A549 (cell line): Measurements from ENCODE around the gene TTBK2. TPM values are rescaled to one million over a fixed set of nuclear protein-coding genes. Genes with fewer than 3 reads are reported as not detected.
"Not testable (repeated sequence)": the region's sequence is repeated elsewhere in the genome, so short reads cannot be mapped to it uniquely, and the experiment has no call there.

Source experiments
- ATAC-seq, 2 experiments: fragments of 200-7000 bp in 1 of 2; fragments of >200 bp in 1 of 2; cut with Nextera tagmentation in 1 of 2; cut with Tn5 transposase in 1 of 2; 3 replicates each; pipeline versions ENCODE4 v1.8.0 to v1.9.1; 2018 to 2020; ENCODE audit warnings: mild to moderate bottlenecking in 1 of 2, moderate library complexity in 1 of 2
- CTCF ChIA-PET: fragments of 300-600 bp; sonication (Branson Sonifier 250); formaldehyde crosslinking; extraction: SDS; loops from one replicate; lab custom pipeline; 2021; ENCODE audit warnings: antibody characterized with exemption, inconsistent platforms; lab: Yijun Ruan, JAX
- POLR2A ChIA-PET: fragments of 350-600 bp; formaldehyde crosslinking; extraction: SDS; loops from one replicate; lab custom pipeline; 2021; ENCODE audit warnings: antibody characterized with exemption, inconsistent platforms; lab: Yijun Ruan, JAX
- DNase-seq, 2 experiments: peaks; one replicate each; pipeline versions ENCODE4 v3.0.0 to v3.0.0-alpha.2; 2011 to 2016; ENCODE audit warnings: low read depth in 1 of 2, low spot score in 1 of 2
- FAIRE-seq: peaks from 2 replicates; lab custom pipeline; 2011; peaks lifted over from hg19 to GRCh38; lab: Jason Lieb, UNC
- H3K27ac ChIP-seq, 2 experiments: fragments of >200 bp; sonication (Bioruptor Twin); formaldehyde crosslinking; 3 replicates each; pipeline ENCODE4 v1.5.1; 2016 to 2017
- H3K4me1 ChIP-seq: fragments of >200 bp; sonication (Bioruptor Twin); formaldehyde crosslinking; 3 replicates; pipeline ENCODE4 v1.6.1; 2016
- H3K4me2 ChIP-seq: fragments of >200 bp; sonication (Bioruptor Twin); formaldehyde crosslinking; 3 replicates; pipeline ENCODE4 v1.6.1; 2016
- H3K4me3 ChIP-seq: fragments of >200 bp; sonication (Bioruptor Twin); formaldehyde crosslinking; 3 replicates; pipeline ENCODE4 v1.5.1; 2016
- H3K9me3 ChIP-seq: fragments of >200 bp; sonication (Bioruptor Twin); formaldehyde crosslinking; 3 replicates; pipeline ENCODE4 v1.6.1; 2016
- CHD2 ChIP-seq: fragments of 150-350 bp; IDR thresholded peaks from 2 replicates; pipeline ENCODE4 v1.6.1; 2014; ENCODE audit warnings: low read length; ENCODE audit not compliant: partially characterized antibody
- ESRRA ChIP-seq: fragments of 150-350 bp; IDR thresholded peaks from 2 replicates; pipeline ENCODE4 v1.6.1; 2014; ENCODE audit warnings: mild to moderate bottlenecking, low read length, borderline replicate concordance
- FOSL2 ChIP-seq, 2 experiments: fragments of 450-650 bp in 1 of 2; fragments of >200 bp in 1 of 2; sonication (Bioruptor Twin) in 1 of 2; formaldehyde crosslinking; IDR thresholded peaks; 2 replicates each; pipeline versions ENCODE4 v1.5.0 to v1.6.1; 2016 to 2020; ENCODE audit warnings: mild to moderate bottlenecking in 1 of 2, moderate library complexity in 1 of 2
- FOXS1 ChIP-seq: fragments of 250-450 bp; sonication (Bioruptor Pico); IDR thresholded peaks from 2 replicates; pipeline ENCODE4 v1.5.0; 2020; ENCODE audit warnings: mild to moderate bottlenecking, moderate library complexity
- HDAC2 ChIP-seq: fragments of 200-600 bp; sonication (generic); IDR thresholded peaks from 2 replicates; pipeline ENCODE4 v1.6.1; 2016
- HEYL ChIP-seq: fragments of 250-450 bp; sonication (Bioruptor Pico); IDR thresholded peaks from 2 replicates; pipeline ENCODE4 v1.8.0; 2021; ENCODE audit warnings: mild to moderate bottlenecking, moderate library complexity
- HOXA7 ChIP-seq: fragments of 250-450 bp; sonication (Bioruptor Pico); IDR thresholded peaks from 2 replicates; pipeline ENCODE4 v1.5.0; 2020; ENCODE audit warnings: mild to moderate bottlenecking, moderate library complexity
- HOXB13 ChIP-seq: fragments of 250-450 bp; sonication (Bioruptor Pico); IDR thresholded peaks from 2 replicates; pipeline ENCODE4 v1.5.0; 2020; ENCODE audit warnings: low read depth, mild to moderate bottlenecking, moderate library complexity
- HOXB5 ChIP-seq: fragments of 250-450 bp; sonication (Bioruptor Pico); IDR thresholded peaks from 2 replicates; pipeline ENCODE4 v1.5.0; 2020; ENCODE audit warnings: mild to moderate bottlenecking, moderate library complexity
- JUN ChIP-seq, 2 experiments: fragments of >200 bp; sonication (Bioruptor Twin); formaldehyde crosslinking; IDR thresholded peaks; 2 replicates in 1 of 2; 3 replicates in 1 of 2; pipeline ENCODE4 v1.6.1; 2016 to 2017
- MAFK ChIP-seq: fragments of 450-650 bp; IDR thresholded peaks from 2 replicates; pipeline ENCODE4 v1.6.1; 2014; ENCODE audit not compliant: partially characterized antibody
- NPAS2 ChIP-seq: fragments of 250-450 bp; sonication (Bioruptor Pico); IDR thresholded peaks from 2 replicates; pipeline ENCODE4 v1.8.0; 2022; ENCODE audit warnings: mild to moderate bottlenecking, moderate library complexity, borderline replicate concordance
- NR3C1 ChIP-seq: fragments of >200 bp; sonication (Bioruptor Twin); formaldehyde crosslinking; IDR thresholded peaks from 3 replicates; pipeline ENCODE4 v1.6.1; 2017
- PHF8 ChIP-seq: fragments of 200-600 bp; sonication (generic); IDR thresholded peaks from 2 replicates; pipeline ENCODE4 v1.6.1; 2016; ENCODE audit warnings: low read depth, mild to moderate bottlenecking, antibody characterized with exemption, moderate library complexity, borderline replicate concordance
- POLR2A ChIP-seq: IDR thresholded peaks from 2 replicates; pipeline ENCODE4 v1.6.1; 2012; ENCODE audit warnings: mild to moderate bottlenecking, low read length
- RAD21 ChIP-seq, 2 experiments: fragments of >200 bp in 1 of 2; sonication (Bioruptor Twin) in 1 of 2; formaldehyde crosslinking in 1 of 2; IDR thresholded peaks in 1 of 2; conservative IDR thresholded peaks in 1 of 2; 2 replicates in 1 of 2; 3 replicates in 1 of 2; pipeline ENCODE4 v1.6.1; 2012 to 2018; ENCODE audit warnings: inconsistent platforms in 1 of 2
- RFX5 ChIP-seq: fragments of 450-650 bp; IDR thresholded peaks from 2 replicates; pipeline ENCODE4 v1.7.1; 2014; ENCODE audit warnings: antibody characterized with exemption, mild to moderate bottlenecking, moderate library complexity
- RNF2 ChIP-seq: fragments of 200-600 bp; sonication (generic); IDR thresholded peaks from 2 replicates; pipeline ENCODE4 v1.6.1; 2016; ENCODE audit warnings: low read depth, mild to moderate bottlenecking, antibody characterized with exemption, moderate library complexity, borderline replicate concordance
- SREBF2 ChIP-seq: fragments of 450-650 bp; IDR thresholded peaks from 2 replicates; pipeline ENCODE4 v1.6.1; 2014; ENCODE audit warnings: mild to moderate bottlenecking, moderate library complexity
- TFCP2L1 ChIP-seq: fragments of 250-450 bp; sonication (Bioruptor Pico); IDR thresholded peaks from 2 replicates; pipeline ENCODE4 v1.5.0; 2021; ENCODE audit warnings: mild to moderate bottlenecking
- TP53 ChIP-seq: fragments of 250-450 bp; sonication (Bioruptor Pico); IDR thresholded peaks from 2 replicates; pipeline ENCODE4 v1.5.0; 2021; ENCODE audit warnings: mild to moderate bottlenecking, moderate library complexity
- ZC3H11A ChIP-seq: fragments of 450-650 bp; IDR thresholded peaks from 2 replicates; pipeline ENCODE4 v1.6.1; 2014; ENCODE audit warnings: antibody characterized with exemption, mild to moderate bottlenecking
- ZFP36 ChIP-seq: fragments of 450-650 bp; IDR thresholded peaks from 2 replicates; pipeline ENCODE4 v1.6.1; 2014; ENCODE audit warnings: borderline replicate concordance; ENCODE audit not compliant: partially characterized antibody
- WGBS: methylation state at CpG from one replicate; pipeline ENCODE4 v1.1.6; 2017; ENCODE audit errors: missing lambda C conversion rate; 5-methylcytosine and 5-hydroxymethylcytosine counted together
- polyA plus RNA-seq, 4 experiments: library from polyadenylated mRNA; depleted of rRNA in 3 of 4; stranded (reverse); fragments of >200 nt; fragmentation: RNase III in 1 of 4; extraction: RNeasy Plus Mini Kit Qiagen cat#74134 plus additional on column Dnase treatment in 1 of 4; gene quantifications; 2 replicates in 3 of 4; 3 replicates in 1 of 4; pipeline ENCODE4 v1.2.3, GENCODE V29; 2011 to 2017
- TF ChIP-seq, protein P1 (sequence below): IDR thresholded peaks from 2 replicates; pipeline ENCODE4 v1.6.1; 2012; ENCODE audit warnings: low read depth, borderline replicate concordance

Gene TTBK2
- polyA plus RNA-seq, 2 of the 4 experiments (the other 2 are of a cell fraction): 2.3 to 5.6 TPM

- no peak for FAIRE-seq
- WGBS: 50% methylated on average over 2 of the region's 2 CpGs
Measured at GRCh38 chr15:42772144-42772543, 148.4 kb downstream of the TTBK2 start.

GRCh38 chr15:42766109-42766508, 154.5 kb downstream of the TTBK2 start:
- CTCF ChIA-PET, H3K27ac ChIP-seq, H3K9me3 ChIP-seq, H3K4me1 ChIP-seq, ATAC-seq, POLR2A ChIA-PET, FAIRE-seq, H3K4me3 ChIP-seq, H3K4me2 ChIP-seq, DNase-seq: not testable (repeated sequence)
- WGBS: 40% methylated on average over 3 of the region's 4 CpGs

More at GRCh38 chr15:42772144-42772543, 148.4 kb downstream of the TTBK2 start:
- no peaks in the 10 kb centered on the region for H3K9me3 ChIP-seq
- DNase-seq (no peak), ATAC-seq (no peak)
- ChIA-PET POLR2A (no interaction called here), CTCF (interaction anchor here (0.5 to 1.2 kb wide), 3 partner anchors 10 to 448 kb away, joined by 3 to 4 read pairs (median 3); no protein-coding TSS in a partner anchor)
- H3K4me2 ChIP-seq: no peak overlapping the region
- no peaks in the 10 kb centered on the region for H3K4me1 ChIP-seq
- TF ChIP-seq HEYL (CRISPR knock-in tag): no peak
- TF ChIP-seq, protein P1, sequence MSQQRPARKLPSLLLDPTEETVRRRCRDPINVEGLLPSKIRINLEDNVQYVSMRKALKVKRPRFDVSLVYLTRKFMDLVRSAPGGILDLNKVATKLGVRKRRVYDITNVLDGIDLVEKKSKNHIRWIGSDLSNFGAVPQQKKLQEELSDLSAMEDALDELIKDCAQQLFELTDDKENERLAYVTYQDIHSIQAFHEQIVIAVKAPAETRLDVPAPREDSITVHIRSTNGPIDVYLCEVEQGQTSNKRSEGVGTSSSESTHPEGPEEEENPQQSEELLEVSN: no peak
- TF ChIP-seq HOXB13: no peak
- TF ChIP-seq NPAS2 (CRISPR knock-in tag): no peak
- TF ChIP-seq PHF8: no peak
- TF ChIP-seq ESRRA: no peak
- no peak for TF ChIP-seq MAFK
- no peak for TF ChIP-seq SREBF2
- TF ChIP-seq JUN (IDR thresholded peaks at IDR 0.05): no peak
- TF ChIP-seq TP53 (CRISPR knock-in tag): no peak
- TF ChIP-seq POLR2A: no peak
- no peak for TF ChIP-seq RFX5
- no peak for TF ChIP-seq NR3C1
- no peak overlapping the region for H3K27ac ChIP-seq
- H3K4me3 ChIP-seq: no peak overlapping the region

DNA sequence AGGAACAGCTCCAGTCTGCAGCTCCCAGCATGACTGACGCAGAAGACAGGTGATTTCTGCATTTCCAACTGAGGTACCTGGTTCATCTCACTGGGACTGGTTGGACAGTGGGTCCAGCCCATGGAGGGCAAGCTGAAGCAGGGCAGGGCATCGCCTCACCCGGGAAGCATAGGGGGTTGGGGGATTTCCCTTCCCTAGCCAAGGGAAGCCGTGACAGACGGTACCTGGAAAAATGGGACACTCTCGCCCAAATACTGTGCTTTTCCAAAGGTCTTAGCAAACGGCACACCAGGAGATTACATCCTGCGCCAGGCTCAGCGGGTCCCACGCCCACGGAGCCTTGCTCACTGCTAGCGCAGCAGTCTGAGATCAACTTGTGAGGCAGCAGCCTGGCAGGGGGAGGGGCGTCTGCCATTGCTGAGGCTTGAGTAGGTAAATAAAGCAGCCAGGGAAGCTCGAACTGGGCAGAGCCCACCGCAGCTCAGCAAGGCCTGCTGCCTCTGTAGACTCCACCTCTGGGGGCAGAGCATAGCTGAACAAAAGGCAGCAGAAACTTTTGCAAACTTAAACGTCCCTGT, 156.3 kb downstream of the TTBK2 start:
- POLR2A ChIA-PET, H3K4me3 ChIP-seq, H3K4me2 ChIP-seq, H3K4me1 ChIP-seq, DNase-seq, CTCF ChIA-PET, FAIRE-seq, ATAC-seq, H3K27ac ChIP-seq: not testable (repeated sequence)
- 83% methylated on average over 14 of the region's 16 CpGs for WGBS
- peaks cover 11% of the 10 kb centered on the region; the same call in 2 of the 3 replicates for H3K9me3 ChIP-seq

DNA sequence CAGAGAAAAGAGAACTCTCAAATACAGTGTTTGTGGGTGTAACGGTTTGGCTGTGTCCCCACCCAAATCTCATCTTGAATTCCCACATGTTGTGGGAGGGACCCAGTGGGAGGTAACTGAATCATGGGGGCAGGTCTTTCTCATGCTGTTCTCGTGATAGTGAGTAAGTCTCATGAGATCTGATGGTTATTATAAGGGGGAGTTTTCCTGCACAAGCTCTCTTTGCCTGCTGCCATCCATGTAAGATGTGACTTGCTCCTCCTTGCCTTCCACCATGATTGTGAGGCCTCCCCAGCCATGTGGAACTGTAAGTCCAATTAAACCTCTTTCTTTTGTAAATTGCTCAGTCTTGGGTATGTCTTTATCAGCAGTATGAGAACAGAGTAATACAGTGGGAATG, 158.8 kb downstream of the TTBK2 start:
- DNase-seq, H3K4me2 ChIP-seq, CTCF ChIA-PET, FAIRE-seq, H3K27ac ChIP-seq, H3K4me1 ChIP-seq, H3K4me3 ChIP-seq, ATAC-seq, POLR2A ChIA-PET: not testable (repeated sequence)
- H3K9me3 ChIP-seq: peaks cover 11% of the 10 kb centered on the region; the same call in 2 of the 3 replicates
- 65% methylated on average over 2 of the region's 2 CpGs for WGBS

DNA sequence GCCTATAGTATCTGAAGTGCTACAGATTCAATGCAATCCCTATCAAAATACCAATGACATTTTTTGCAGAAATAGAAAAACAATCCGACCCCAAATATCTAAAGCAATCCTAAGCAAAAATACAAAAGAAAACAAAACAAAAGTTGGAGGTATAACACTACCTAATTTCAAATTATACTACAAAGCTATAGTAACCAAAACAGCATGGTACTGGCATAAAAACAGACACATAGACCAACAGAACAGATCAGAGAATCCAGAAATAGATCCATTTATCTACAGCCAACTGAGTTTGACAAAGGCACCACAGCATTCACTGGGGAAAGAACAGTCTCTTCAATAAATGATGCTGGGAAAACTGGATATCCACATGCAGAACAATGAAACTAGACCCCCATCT, 159.8 kb downstream of the TTBK2 start:
- 61% methylated on average over 1 of the region's 1 CpG for WGBS
- no peak for FAIRE-seq

More for the DNA sequence above, 159.8 kb downstream of the TTBK2 start:
- Histone ChIP-seq H3K4me2 (no peak overlapping the region), H3K27ac (no peak overlapping the region), H3K4me3 (no peak overlapping the region), H3K4me1 (no peaks in the 10 kb centered on the region), H3K9me3 (peaks cover 11% of the 10 kb centered on the region; the same call in 2 of the 3 replicates)
- DNase-seq: no peak
- CTCF ChIA-PET: no interaction called here
- no peak for ATAC-seq
- POLR2A ChIA-PET: no interaction called here
- TF ChIP-seq HDAC2 (no peak), RNF2 (no peak), HOXA7 (no peak), FOSL2 (IDR thresholded peaks at IDR 0.05) (no peak), FOSL2 (CRISPR knock-in tag; IDR thresholded peaks at IDR 0.05) (no peak), HOXB13 (no peak), ZC3H11A (no peak), NPAS2 (CRISPR knock-in tag) (no peak), RAD21 (conservative IDR thresholded peaks at IDR 0.05 in 1 of 2, IDR thresholded peaks at IDR 0.05 in 1 of 2) (no peak), HEYL (CRISPR knock-in tag) (no peak), CHD2 (no peak), HOXB5 (CRISPR knock-in tag) (no peak), ZFP36 (no peak), TFCP2L1 (no peak), FOXS1 (CRISPR knock-in tag) (no peak), ESRRA (no peak)
